Caco-2 (cell line): Measurements from ENCODE around the gene MIA2. TPM values are rescaled to one million over a fixed set of nuclear protein-coding genes. Genes with fewer than 3 reads are reported as not detected.

Experiments used
- BruUV-seq: library from RNA; stranded (reverse); fragments of 400-500 nt; replicated peaks from 2 replicates; lab custom pipeline; 2021; lab: Mats Ljungman, UMichigan
- CTCF ChIA-PET: fragments of 300-600 bp; sonication (Branson Sonifier 250); formaldehyde crosslinking; loops from one replicate; lab custom pipeline; 2022; ENCODE audit warnings: antibody characterized with exemption; lab: Charles Lee
- POLR2A ChIA-PET: fragments of 300-600 bp; sonication (Branson Sonifier 250); formaldehyde crosslinking; loops from one replicate; lab custom pipeline; 2022; ENCODE audit warnings: antibody characterized with exemption; lab: Charles Lee
- DNase-seq, 2 experiments: peaks; one replicate each; pipeline versions ENCODE4 v3.0.0 to v3.0.0-alpha.2; 2020 to 2022
- H3K27me3 ChIP-seq: replicated peaks from 2 replicates; pipeline ENCODE4 v1.6.0; 2011; ENCODE audit warnings: low read length; ENCODE audit not compliant: control insufficient read depth, insufficient read depth
- H3K36me3 ChIP-seq: 2 replicates; pipeline ENCODE4 v1.5.1; 2011; ENCODE audit warnings: low read length; ENCODE audit not compliant: control insufficient read depth, insufficient read depth
- H3K4me1 ChIP-seq: fragments of 250-450 bp; sonication (Bioruptor Pico); 2 replicates; pipeline ENCODE4 v1.5.1; 2020; ENCODE audit warnings: mild to moderate bottlenecking
- H3K4me3 ChIP-seq: 2 replicates; pipeline ENCODE4 v1.5.1; 2011; ENCODE audit warnings: low read depth, mild to moderate bottlenecking, control low read depth, low read length
- H3K9me3 ChIP-seq: fragments of 250-450 bp; sonication (Bioruptor Pico); 2 replicates; pipeline ENCODE4 v1.5.1; 2020; ENCODE audit warnings: mild to moderate bottlenecking, moderate library complexity
- H3K27ac Mint-ChIP-seq: one replicate; pipeline ENCODE4 v1.8.0; 2022; ENCODE audit warnings: mixed read lengths; ENCODE audit not compliant: unreplicated experiment
- H3K27me3 Mint-ChIP-seq: one replicate; pipeline ENCODE4 v1.8.0; 2022; ENCODE audit warnings: mixed read lengths; ENCODE audit not compliant: insufficient read depth, unreplicated experiment
- H3K36me3 Mint-ChIP-seq: one replicate; pipeline ENCODE4 v1.8.0; 2022; ENCODE audit warnings: mild to moderate bottlenecking, mixed read lengths; ENCODE audit not compliant: insufficient read depth, unreplicated experiment
- H3K4me1 Mint-ChIP-seq: one replicate; pipeline ENCODE4 v1.8.0; 2022; ENCODE audit warnings: low read depth, mixed read lengths; ENCODE audit not compliant: unreplicated experiment
- H3K4me3 Mint-ChIP-seq: one replicate; pipeline ENCODE4 v1.8.0; 2022; ENCODE audit warnings: mild to moderate bottlenecking, moderate library complexity, mixed read lengths; ENCODE audit not compliant: unreplicated experiment
- H3K9me3 Mint-ChIP-seq: one replicate; pipeline ENCODE4 v1.8.0; 2022; ENCODE audit warnings: mixed read lengths; ENCODE audit not compliant: unreplicated experiment
- intact Hi-C: fragments of 100-400 bp; cut with micrococcal nuclease; formaldehyde crosslinking; loops from one replicate; pipeline ENCODE4 v1.10.0; 2022; ENCODE audit not compliant: unreplicated experiment
- total RNA-seq: library from RNA; stranded (reverse); gene quantifications from 2 replicates; pipeline ENCODE4 v1.2.3, GENCODE V29; 2022
- TF ChIP-seq, protein P1 (sequence below), 2 experiments: fragments of 200-600 bp in 1 of 2; IDR thresholded peaks; 1 replicate in 1 of 2; 2 replicates in 1 of 2; pipeline versions ENCODE4 v1.5.1 to v1.8.0; 2011 to 2022; ENCODE audit warnings: antibody characterized with exemption in 1 of 2, control low read depth in 1 of 2, inconsistent platforms in 1 of 2, low read depth in 1 of 2, low read length in 1 of 2, mild to moderate bottlenecking in 1 of 2, moderate library complexity in 1 of 2; ENCODE audit not compliant: insufficient read depth in 1 of 2, severe bottlenecking in 1 of 2, unreplicated experiment in 1 of 2

Gene MIA2
- total RNA-seq, 1 experiment from 2014 or later, result 71.5 TPM

DNA sequence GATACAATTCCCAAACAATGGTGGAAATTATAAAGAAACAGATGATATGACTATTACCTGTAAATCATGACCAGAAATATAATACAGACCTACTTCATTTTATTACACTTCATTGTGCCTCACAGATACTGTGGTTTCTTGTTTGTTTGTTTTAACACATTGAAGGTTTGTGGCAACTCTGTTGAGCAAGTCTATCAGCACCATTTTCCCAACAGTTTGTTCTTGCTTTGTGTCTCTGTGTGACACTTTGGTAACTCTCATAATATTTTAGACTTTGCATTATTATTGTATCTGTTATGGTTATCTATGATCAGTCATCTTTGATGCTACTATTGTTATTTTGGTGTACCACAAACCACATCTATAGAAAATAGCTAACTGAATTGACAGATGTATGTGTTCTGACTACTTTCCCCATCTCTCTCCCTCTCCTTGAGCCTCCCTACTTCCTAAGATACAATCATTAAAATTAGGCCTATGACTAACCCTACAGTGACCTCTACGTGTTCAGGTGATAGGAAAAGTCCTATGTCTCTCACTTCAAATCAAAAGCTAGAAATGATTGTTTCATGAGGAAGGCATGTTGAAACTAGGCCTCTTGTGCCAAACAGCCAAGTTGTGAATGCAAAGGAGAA lies 149.4 kb downstream of the MIA2 start:
- Mint-ChIP-seq H3K27me3 (no peaks in the 10 kb centered on the region), H3K4me3 (no peak overlapping the region), H3K36me3 (peaks cover 5% of the 10 kb centered on the region), H3K4me1 (no peaks in the 10 kb centered on the region), H3K27ac (no peak overlapping the region), H3K9me3 (no peaks in the 10 kb centered on the region)
- intact Hi-C loops, result no loop called here
- no peaks in the 10 kb centered on the region for H3K9me3 ChIP-seq
- CTCF ChIA-PET, result no interaction called here
- BruUV-seq, result no TSS peak
- no peak overlapping the region for H3K4me3 ChIP-seq
- H3K36me3 ChIP-seq, result no peaks in the 10 kb centered on the region
- POLR2A ChIA-PET, result no interaction called here
- no peak for DNase-seq
- no peaks in the 10 kb centered on the region for H3K27me3 ChIP-seq
- TF ChIP-seq, protein P1, sequence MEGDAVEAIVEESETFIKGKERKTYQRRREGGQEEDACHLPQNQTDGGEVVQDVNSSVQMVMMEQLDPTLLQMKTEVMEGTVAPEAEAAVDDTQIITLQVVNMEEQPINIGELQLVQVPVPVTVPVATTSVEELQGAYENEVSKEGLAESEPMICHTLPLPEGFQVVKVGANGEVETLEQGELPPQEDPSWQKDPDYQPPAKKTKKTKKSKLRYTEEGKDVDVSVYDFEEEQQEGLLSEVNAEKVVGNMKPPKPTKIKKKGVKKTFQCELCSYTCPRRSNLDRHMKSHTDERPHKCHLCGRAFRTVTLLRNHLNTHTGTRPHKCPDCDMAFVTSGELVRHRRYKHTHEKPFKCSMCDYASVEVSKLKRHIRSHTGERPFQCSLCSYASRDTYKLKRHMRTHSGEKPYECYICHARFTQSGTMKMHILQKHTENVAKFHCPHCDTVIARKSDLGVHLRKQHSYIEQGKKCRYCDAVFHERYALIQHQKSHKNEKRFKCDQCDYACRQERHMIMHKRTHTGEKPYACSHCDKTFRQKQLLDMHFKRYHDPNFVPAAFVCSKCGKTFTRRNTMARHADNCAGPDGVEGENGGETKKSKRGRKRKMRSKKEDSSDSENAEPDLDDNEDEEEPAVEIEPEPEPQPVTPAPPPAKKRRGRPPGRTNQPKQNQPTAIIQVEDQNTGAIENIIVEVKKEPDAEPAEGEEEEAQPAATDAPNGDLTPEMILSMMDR (IDR thresholded peaks at IDR 0.05; ENCODE audit: insufficient read depth in 1 of 2, low read depth in 1 of 2, low read length in 1 of 2, severe bottlenecking in 1 of 2, unreplicated experiment in 1 of 2), result no peak
- no peaks in the 10 kb centered on the region for H3K4me1 ChIP-seq

DNA sequence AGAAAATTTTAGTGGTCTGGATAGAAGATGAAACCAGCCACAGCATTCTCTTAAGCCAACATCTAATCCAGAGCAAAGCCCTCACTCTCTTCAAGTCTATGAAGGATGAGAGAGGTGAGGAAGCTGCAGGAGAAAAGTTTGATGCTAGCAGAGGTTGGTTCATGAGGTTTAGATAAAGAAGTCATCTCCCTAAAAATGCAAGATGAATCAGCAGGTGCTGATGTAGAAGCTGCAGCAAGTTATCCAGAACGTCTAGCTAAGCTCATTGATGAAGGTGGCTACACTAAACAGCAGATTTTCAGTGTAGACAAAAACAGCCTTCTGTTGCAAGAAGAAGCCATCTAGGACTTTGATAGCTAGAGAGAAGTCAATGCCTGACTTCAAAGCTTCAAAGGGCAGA lies 150.0 kb downstream of the MIA2 start:
- Mint-ChIP-seq H3K9me3 (no peaks in the 10 kb centered on the region), H3K4me3 (no peak overlapping the region), H3K36me3 (peaks cover 5% of the 10 kb centered on the region), H3K4me1 (no peaks in the 10 kb centered on the region), H3K27ac (no peak overlapping the region), H3K27me3 (no peaks in the 10 kb centered on the region)
- CTCF ChIA-PET, result no interaction called here
- Histone ChIP-seq H3K9me3 (no peaks in the 10 kb centered on the region), H3K27me3 (no peaks in the 10 kb centered on the region), H3K4me3 (no peak overlapping the region), H3K4me1 (no peaks in the 10 kb centered on the region), H3K36me3 (no peaks in the 10 kb centered on the region)
- TF ChIP-seq, protein P1 (IDR thresholded peaks at IDR 0.05; ENCODE audit: insufficient read depth in 1 of 2, low read depth in 1 of 2, low read length in 1 of 2, severe bottlenecking in 1 of 2, unreplicated experiment in 1 of 2), result no peak
- intact Hi-C loops, result no loop called here
- POLR2A ChIA-PET, result no interaction called here
- no TSS peak for BruUV-seq
- DNase-seq, result no peak

DNA sequence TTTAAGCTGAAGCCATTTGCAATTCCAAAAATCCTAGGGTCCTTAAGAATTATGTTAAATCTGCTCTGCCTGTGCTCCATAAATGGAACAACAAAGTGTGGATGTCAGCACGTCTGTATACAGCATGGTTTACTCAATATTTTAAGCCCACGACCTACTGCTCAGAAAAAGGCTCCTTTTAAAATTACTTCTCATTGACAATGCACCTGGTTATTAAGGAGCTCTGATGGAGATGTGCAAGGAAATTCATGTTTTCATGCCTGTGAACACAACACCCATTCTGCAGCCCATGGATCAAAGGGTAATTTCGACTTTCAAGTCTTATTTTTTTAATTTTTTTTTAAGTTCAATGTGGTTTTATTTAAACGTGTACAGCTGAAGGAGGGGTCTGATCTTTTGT lies 150.5 kb downstream of the MIA2 start:
- no TSS peak for BruUV-seq
- H3K4me1 Mint-ChIP-seq, result no peaks in the 10 kb centered on the region
- DNase-seq, result no peak
- H3K9me3 Mint-ChIP-seq, result no peaks in the 10 kb centered on the region
- H3K27me3 Mint-ChIP-seq, result no peaks in the 10 kb centered on the region
- no peak overlapping the region for H3K4me3 ChIP-seq
- no peaks in the 10 kb centered on the region for H3K27me3 ChIP-seq
- no peak overlapping the region for H3K4me3 Mint-ChIP-seq
- TF ChIP-seq, protein P1 (IDR thresholded peaks at IDR 0.05; ENCODE audit: insufficient read depth in 1 of 2, low read depth in 1 of 2, low read length in 1 of 2, severe bottlenecking in 1 of 2, unreplicated experiment in 1 of 2), result no peak
- no peak overlapping the region for H3K27ac Mint-ChIP-seq
- ChIA-PET CTCF (no interaction called here), POLR2A (no interaction called here)
- no peaks in the 10 kb centered on the region for H3K9me3 ChIP-seq
- H3K4me1 ChIP-seq, result no peaks in the 10 kb centered on the region
- intact Hi-C loops, result no loop called here
- peaks cover 5% of the 10 kb centered on the region for H3K36me3 Mint-ChIP-seq
- H3K36me3 ChIP-seq, result no peaks in the 10 kb centered on the region
